H9 (cell line): ENCODE results near the gene RELA. TPM values are rescaled to one million over a fixed set of nuclear protein-coding genes. Genes with fewer than 3 reads are reported as not detected.

Experiments
- DNase-seq: peaks from one replicate; pipeline ENCODE4 v3.0.0-alpha.2; 2017
- H2AFZ ChIP-seq: one replicate; pipeline ENCODE4 v1.6.1; 2013; ENCODE audit warnings: mild to moderate bottlenecking, low read length, control low read depth, moderate library complexity
- H2AK5ac ChIP-seq: 2 replicates; pipeline ENCODE4 v1.6.1; 2013; ENCODE audit warnings: low read length, control low read depth, mixed read lengths; ENCODE audit not compliant: insufficient read length
- H2BK120ac ChIP-seq: one replicate; pipeline ENCODE4 v1.6.1; 2013; ENCODE audit warnings: low read depth, mild to moderate bottlenecking, low read length, control low read depth, inconsistent platforms; ENCODE audit not compliant: poor library complexity, severe bottlenecking
- H2BK12ac ChIP-seq: 2 replicates; pipeline ENCODE4 v1.6.1; 2013; ENCODE audit warnings: low read length, control low read depth, mixed read lengths, low read depth; ENCODE audit not compliant: insufficient read length
- H2BK15ac ChIP-seq: 2 replicates; pipeline ENCODE4 v1.6.1; 2013; ENCODE audit warnings: low read depth, low read length, control low read depth
- H2BK20ac ChIP-seq: one replicate; pipeline ENCODE4 v1.6.1; 2013; ENCODE audit warnings: low read depth, mild to moderate bottlenecking, low read length, control low read depth, inconsistent platforms; ENCODE audit not compliant: poor library complexity, severe bottlenecking
- H2BK5ac ChIP-seq: 2 replicates; pipeline ENCODE4 v1.6.1; 2013; ENCODE audit warnings: low read length, control low read depth, mixed read lengths; ENCODE audit not compliant: insufficient read length
- H3K14ac ChIP-seq: 2 replicates; pipeline ENCODE4 v1.6.1; 2013; ENCODE audit warnings: low read length, control low read depth; ENCODE audit not compliant: insufficient read depth
- H3K18ac ChIP-seq: 2 replicates; pipeline ENCODE4 v1.6.1; 2013; ENCODE audit warnings: low read depth, mild to moderate bottlenecking, mixed read lengths, low read length, control low read depth; ENCODE audit not compliant: insufficient read length
- H3K23ac ChIP-seq: 2 replicates; pipeline ENCODE4 v1.6.1; 2013; ENCODE audit warnings: low read length, control low read depth, mixed read lengths, low read depth; ENCODE audit not compliant: insufficient read length
- H3K23me2 ChIP-seq: 2 replicates; pipeline ENCODE4 v1.6.1; 2013; ENCODE audit warnings: low read depth, mild to moderate bottlenecking, mixed read lengths, low read length, control low read depth; ENCODE audit not compliant: insufficient read length, poor library complexity, severe bottlenecking
- H3K27ac ChIP-seq: 2 replicates; pipeline ENCODE4 v1.5.1; 2013; ENCODE audit warnings: low read length, control low read depth, mixed read lengths, low read depth; ENCODE audit not compliant: insufficient read length
- H3K27me3 ChIP-seq: 2 replicates; pipeline ENCODE4 v1.6.1; 2013; ENCODE audit warnings: low read length, control low read depth, inconsistent platforms; ENCODE audit not compliant: insufficient read depth
- H3K4ac ChIP-seq: 2 replicates; pipeline ENCODE4 v1.6.1; 2013; ENCODE audit warnings: low read depth, mild to moderate bottlenecking, control low read depth, inconsistent platforms, low read length, moderate library complexity
- H3K4me1 ChIP-seq: 2 replicates; pipeline ENCODE4 v1.6.1; 2013; ENCODE audit warnings: low read length, control low read depth, inconsistent platforms; ENCODE audit not compliant: insufficient read depth
- H3K4me2 ChIP-seq: 2 replicates; pipeline ENCODE4 v1.6.1; 2013; ENCODE audit warnings: low read length, control low read depth, mixed read lengths; ENCODE audit not compliant: insufficient read length, insufficient read depth
- H3K56ac ChIP-seq: 2 replicates; pipeline ENCODE4 v1.6.1; 2013; ENCODE audit warnings: low read depth, mild to moderate bottlenecking, mixed read lengths, low read length, control low read depth; ENCODE audit not compliant: insufficient read length
- H3K79me1 ChIP-seq: 2 replicates; pipeline ENCODE4 v1.6.1; 2013; ENCODE audit warnings: low read depth, mild to moderate bottlenecking, moderate library complexity, low read length, control low read depth, inconsistent platforms; ENCODE audit not compliant: insufficient read depth, poor library complexity, severe bottlenecking
- H3K79me2 ChIP-seq: 2 replicates; pipeline ENCODE4 v1.6.1; 2013; ENCODE audit warnings: low read length, control low read depth, inconsistent platforms; ENCODE audit not compliant: insufficient read depth
- H3K9ac ChIP-seq: 2 replicates; pipeline ENCODE4 v1.6.1; 2013; ENCODE audit warnings: low read length, control low read depth, mixed read lengths; ENCODE audit not compliant: insufficient read length; ENCODE audit errors: extremely low read depth
- H3K9me3 ChIP-seq: one replicate; pipeline ENCODE4 v1.6.1; 2013; ENCODE audit warnings: low read depth, low read length, inconsistent platforms; ENCODE audit not compliant: control insufficient read depth
- H3T11ph ChIP-seq: one replicate; pipeline ENCODE4 v1.6.1; 2013; ENCODE audit warnings: mild to moderate bottlenecking, low read length, control low read depth, inconsistent platforms
- H4K20me1 ChIP-seq: one replicate; pipeline ENCODE4 v1.6.1; 2013; ENCODE audit not compliant: control insufficient read depth, insufficient read length, insufficient read depth
- H4K5ac ChIP-seq: 2 replicates; pipeline ENCODE4 v1.6.1; 2013; ENCODE audit warnings: low read depth, mild to moderate bottlenecking, mixed read lengths, low read length, control low read depth; ENCODE audit not compliant: insufficient read length
- H4K8ac ChIP-seq: replicated peaks from 2 replicates; pipeline ENCODE4 v1.6.1; 2013; ENCODE audit warnings: low read length, control low read depth, mixed read lengths, low read depth; ENCODE audit not compliant: insufficient read length
- H4K91ac ChIP-seq: 2 replicates; pipeline ENCODE4 v1.6.1; 2013; ENCODE audit warnings: low read depth, mild to moderate bottlenecking, moderate library complexity, mixed read lengths, low read length, control low read depth; ENCODE audit not compliant: insufficient read length
- H3K27ac Mint-ChIP-seq, 3 experiments: 2 replicates in 2 of 3; 3 replicates in 1 of 3; pipeline ENCODE4 v1.8.0; 2020 to 2021; ENCODE audit warnings: mixed read lengths in 3 of 3, mild to moderate bottlenecking in 1 of 3, moderate library complexity in 1 of 3
- H3K27me3 Mint-ChIP-seq: 2 replicates; pipeline ENCODE4 v1.8.0; 2021; ENCODE audit warnings: low read depth, mild to moderate bottlenecking, moderate library complexity, mixed read lengths
- H3K36me3 Mint-ChIP-seq, 3 experiments: 2 replicates in 2 of 3; 3 replicates in 1 of 3; pipeline ENCODE4 v1.8.0; 2020 to 2021; ENCODE audit warnings: low read depth in 3 of 3, mixed read lengths in 3 of 3; ENCODE audit not compliant: insufficient read depth in 1 of 3
- H3K4me1 Mint-ChIP-seq, 2 experiments: 2 replicates each; pipeline ENCODE4 v1.8.0; 2020; ENCODE audit warnings: mixed read lengths in 2 of 2
- H3K4me3 Mint-ChIP-seq, 2 experiments: 2 replicates in 1 of 2; 3 replicates in 1 of 2; pipeline ENCODE4 v1.8.0; 2020 to 2021; ENCODE audit warnings: mild to moderate bottlenecking in 2 of 2, mixed read lengths in 2 of 2, moderate library complexity in 1 of 2
- H3K9me3 Mint-ChIP-seq, 2 experiments: 2 replicates in 1 of 2; 3 replicates in 1 of 2; pipeline ENCODE4 v1.8.0; 2020; ENCODE audit warnings: mild to moderate bottlenecking in 2 of 2, mixed read lengths in 2 of 2, moderate library complexity in 1 of 2
- WGBS: extraction: QIAGEN DNeasy Blood & Tissue Kit; methylation state at CpG from one replicate; pipeline ENCODE4 v1.1.7; 2013; ENCODE audit warnings: missing lambda C conversion rate, low lambda C conversion rate, mixed read lengths; ENCODE audit not compliant: insufficient read length; ENCODE audit errors: extremely low coverage; 5-methylcytosine and 5-hydroxymethylcytosine counted together
- total RNA-seq: library from RNA; stranded (reverse); gene quantifications from 2 replicates; pipeline ENCODE4 v1.2.1, GENCODE V29; 2021
- TF ChIP-seq, protein P1 (sequence below): fragments of 200-600 bp; sonication (generic); conservative IDR thresholded peaks from 3 replicates; pipeline ENCODE4 v1.8.0; 2021; ENCODE audit warnings: antibody characterized with exemption, mild to moderate bottlenecking

Gene RELA
- total RNA-seq, 1 experiment from 2014 or later: 48.8 TPM

DNA sequence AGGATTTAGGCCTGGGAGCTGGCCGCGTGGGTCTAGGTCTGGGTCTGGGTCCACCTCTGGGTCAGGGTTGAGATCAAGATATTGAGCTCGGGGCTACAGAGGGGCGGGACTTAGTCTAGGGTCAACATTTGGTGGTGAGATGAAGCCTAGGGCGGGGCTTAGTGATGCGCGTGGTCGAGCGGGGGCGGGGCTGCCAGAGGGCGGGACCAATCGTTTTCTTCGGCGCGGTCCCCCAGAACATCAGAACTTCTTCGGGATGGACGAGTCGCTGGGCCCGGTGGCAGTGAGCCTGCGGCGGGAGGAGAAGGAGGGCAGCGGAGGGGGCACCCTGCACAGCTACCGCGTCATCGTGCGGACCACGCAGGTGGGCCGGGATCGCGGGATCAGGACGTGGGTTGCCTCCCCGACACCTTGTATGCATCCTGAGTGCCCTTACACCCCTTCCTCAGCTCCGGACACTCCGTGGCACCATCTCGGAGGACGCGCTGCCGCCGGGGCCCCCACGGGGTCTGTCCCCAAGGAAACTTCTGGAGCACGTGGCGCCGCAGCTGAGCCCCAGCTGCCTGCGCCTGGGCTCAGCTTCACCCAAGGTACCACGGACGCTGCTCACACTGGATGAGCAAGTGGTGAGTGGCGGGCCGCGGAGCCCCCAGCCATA, 20.6 kb downstream of the RELA start:
- Mint-ChIP-seq H3K4me1 (peaks cover 30 to 36% of the 10 kb centered on the region in 2 experiments), H3K27ac (peak overlapping the region; percentile 66 to 90 (median 88); a peak in 6 of 7 replicates)
- H3K27ac ChIP-seq: no peak overlapping the region

More for the DNA sequence above, 20.6 kb downstream of the RELA start:
- no peak overlapping the region for H2BK5ac ChIP-seq
- H3K14ac ChIP-seq: peak overlapping the region; percentile 58; the same call in 1 of the 2 replicates
- no peak overlapping the region for H2BK20ac ChIP-seq
- H3T11ph ChIP-seq: no peak overlapping the region
- H3K79me1 ChIP-seq: no peaks in the 10 kb centered on the region
- H2BK120ac ChIP-seq: no peak overlapping the region
- H3K9ac ChIP-seq: peak overlapping the region; percentile 14
- no peak overlapping the region for H4K5ac ChIP-seq
- H4K91ac ChIP-seq: no peak overlapping the region
- H3K4ac ChIP-seq: no peak overlapping the region
- H4K20me1 ChIP-seq: peaks cover 5% of the 10 kb centered on the region
- H2AFZ ChIP-seq: no peak overlapping the region
- WGBS: no CpG with 5 or more reads among the region's 49 CpGs
- H3K23ac ChIP-seq: no peak overlapping the region
- Mint-ChIP-seq H3K27me3 (no peaks in the 10 kb centered on the region), H3K36me3 (peaks cover 2 to 6% (median 3%) of the 10 kb centered on the region in 3 experiments; a peak in 6 of 7 replicates), H3K9me3 (no peaks in the 10 kb centered on the region), H3K4me3 (peak overlapping the region; percentile 47 to 87)
- peaks cover 5% of the 10 kb centered on the region; the same call in 1 of the 2 replicates for H3K4me1 ChIP-seq
- no peak overlapping the region for H2BK12ac ChIP-seq
- no peak overlapping the region for H2AK5ac ChIP-seq
- H3K79me2 ChIP-seq: no peaks in the 10 kb centered on the region
- H3K4me2 ChIP-seq: peak overlapping the region; percentile 64
- no peak overlapping the region for H3K18ac ChIP-seq
- TF ChIP-seq, protein P1, sequence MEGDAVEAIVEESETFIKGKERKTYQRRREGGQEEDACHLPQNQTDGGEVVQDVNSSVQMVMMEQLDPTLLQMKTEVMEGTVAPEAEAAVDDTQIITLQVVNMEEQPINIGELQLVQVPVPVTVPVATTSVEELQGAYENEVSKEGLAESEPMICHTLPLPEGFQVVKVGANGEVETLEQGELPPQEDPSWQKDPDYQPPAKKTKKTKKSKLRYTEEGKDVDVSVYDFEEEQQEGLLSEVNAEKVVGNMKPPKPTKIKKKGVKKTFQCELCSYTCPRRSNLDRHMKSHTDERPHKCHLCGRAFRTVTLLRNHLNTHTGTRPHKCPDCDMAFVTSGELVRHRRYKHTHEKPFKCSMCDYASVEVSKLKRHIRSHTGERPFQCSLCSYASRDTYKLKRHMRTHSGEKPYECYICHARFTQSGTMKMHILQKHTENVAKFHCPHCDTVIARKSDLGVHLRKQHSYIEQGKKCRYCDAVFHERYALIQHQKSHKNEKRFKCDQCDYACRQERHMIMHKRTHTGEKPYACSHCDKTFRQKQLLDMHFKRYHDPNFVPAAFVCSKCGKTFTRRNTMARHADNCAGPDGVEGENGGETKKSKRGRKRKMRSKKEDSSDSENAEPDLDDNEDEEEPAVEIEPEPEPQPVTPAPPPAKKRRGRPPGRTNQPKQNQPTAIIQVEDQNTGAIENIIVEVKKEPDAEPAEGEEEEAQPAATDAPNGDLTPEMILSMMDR: no peak
- H3K23me2 ChIP-seq: peaks cover 16% of the 10 kb centered on the region
- no peak overlapping the region for H4K8ac ChIP-seq
- H2BK15ac ChIP-seq: no peak overlapping the region
- H3K9me3 ChIP-seq: no peaks in the 10 kb centered on the region
- DNase-seq: peak; percentile 89
- no peaks in the 10 kb centered on the region for H3K27me3 ChIP-seq
- no peak overlapping the region for H3K56ac ChIP-seq
